DND-41 (cell line): ENCODE data around the gene RHBDF1.

ENCODE experiments used
- EZH2 ChIP-seq: IDR thresholded peaks from 3 replicates; pipeline ENCODE4 v1.6.1; 2012; ENCODE audit warnings: borderline replicate concordance, low read depth, mild to moderate bottlenecking, moderate library complexity, low read length, inconsistent platforms; ENCODE audit not compliant: severe bottlenecking
- TF ChIP-seq, protein P1 (sequence below): IDR thresholded peaks from 2 replicates; pipeline ENCODE4 v1.5.1; 2012; ENCODE audit warnings: borderline replicate concordance, low read length, moderate library complexity, mild to moderate bottlenecking; ENCODE audit not compliant: poor library complexity, severe bottlenecking; ENCODE audit errors: extremely low read depth

- TF ChIP-seq, protein P1, sequence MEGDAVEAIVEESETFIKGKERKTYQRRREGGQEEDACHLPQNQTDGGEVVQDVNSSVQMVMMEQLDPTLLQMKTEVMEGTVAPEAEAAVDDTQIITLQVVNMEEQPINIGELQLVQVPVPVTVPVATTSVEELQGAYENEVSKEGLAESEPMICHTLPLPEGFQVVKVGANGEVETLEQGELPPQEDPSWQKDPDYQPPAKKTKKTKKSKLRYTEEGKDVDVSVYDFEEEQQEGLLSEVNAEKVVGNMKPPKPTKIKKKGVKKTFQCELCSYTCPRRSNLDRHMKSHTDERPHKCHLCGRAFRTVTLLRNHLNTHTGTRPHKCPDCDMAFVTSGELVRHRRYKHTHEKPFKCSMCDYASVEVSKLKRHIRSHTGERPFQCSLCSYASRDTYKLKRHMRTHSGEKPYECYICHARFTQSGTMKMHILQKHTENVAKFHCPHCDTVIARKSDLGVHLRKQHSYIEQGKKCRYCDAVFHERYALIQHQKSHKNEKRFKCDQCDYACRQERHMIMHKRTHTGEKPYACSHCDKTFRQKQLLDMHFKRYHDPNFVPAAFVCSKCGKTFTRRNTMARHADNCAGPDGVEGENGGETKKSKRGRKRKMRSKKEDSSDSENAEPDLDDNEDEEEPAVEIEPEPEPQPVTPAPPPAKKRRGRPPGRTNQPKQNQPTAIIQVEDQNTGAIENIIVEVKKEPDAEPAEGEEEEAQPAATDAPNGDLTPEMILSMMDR, result no peak
- no peak for TF ChIP-seq EZH2
These were observed 37.3 kb downstream of the RHBDF1 start for GRCh38 chr16:35011-35677.
